ENCODE data around the gene FOXN3. TPM values are rescaled to one million over a fixed set of nuclear protein-coding genes. Genes with fewer than 3 reads are reported as not detected.
"Not testable (repeated sequence)": the region's sequence is repeated elsewhere in the genome, so short reads cannot be mapped to it uniquely, and the experiment has no call there.

The FOXN3 gene
- total RNA-seq, 1 donor from 2014 or later, result 122 TPM

DNA sequence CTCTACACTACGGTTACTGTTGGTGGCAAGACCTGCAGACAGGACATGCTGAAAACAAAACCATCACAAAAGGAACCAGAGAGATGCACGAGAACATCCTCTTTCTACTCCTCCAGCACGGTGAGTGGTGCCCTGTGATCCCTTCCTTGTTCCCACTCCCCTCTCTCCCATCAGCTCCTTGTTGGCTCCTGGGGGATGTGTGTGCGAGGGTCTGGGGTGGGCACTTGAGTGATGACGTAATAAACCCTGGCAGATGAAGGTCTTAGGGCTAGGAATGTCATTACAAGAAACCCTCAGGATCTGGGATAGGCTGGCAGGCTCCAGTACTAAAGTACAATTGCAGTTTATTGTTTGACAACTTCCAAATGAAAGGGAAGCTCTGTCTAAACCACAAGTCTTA, 261.5 kb downstream of the FOXN3 start:
- no peak overlapping the region for H3K27ac Mint-ChIP-seq (ENCODE audit: unreplicated experiment)
- no peak overlapping the region for H3K4me3 ChIP-seq (ENCODE audit: insufficient read depth, low read depth, low read length)
- peaks cover 13% of the 10 kb centered on the region for H3K36me3 Mint-ChIP-seq (ENCODE audit: low read depth, unreplicated experiment)
- peaks cover under 1% of the 10 kb centered on the region for H3K36me3 ChIP-seq (ENCODE audit: insufficient read depth, low read length)
- no peak overlapping the region for H3K9ac ChIP-seq (ENCODE audit: low read length)
- no peaks in the 10 kb centered on the region for H3K4me1 ChIP-seq (ENCODE audit: insufficient read depth, low read length)
- H4K20me1 ChIP-seq (ENCODE audit: insufficient read depth, low read length), result no peaks in the 10 kb centered on the region
- H3K27me3 Mint-ChIP-seq (ENCODE audit: low read depth, unreplicated experiment), result no peaks in the 10 kb centered on the region
- H2AFZ ChIP-seq (ENCODE audit: low read depth, low read length), result no peak overlapping the region
- H3K27me3 ChIP-seq (ENCODE audit: insufficient read depth, low read length), result no peaks in the 10 kb centered on the region
- FAIRE-seq (no peak), DNase-seq (ENCODE audit: low read depth) (no peak)
- H3K9me3 ChIP-seq (ENCODE audit: insufficient read depth, low read depth, low read length), result no peaks in the 10 kb centered on the region
- H3K4me2 ChIP-seq (ENCODE audit: low read length), result no peak overlapping the region
- TF ChIP-seq, protein P1, sequence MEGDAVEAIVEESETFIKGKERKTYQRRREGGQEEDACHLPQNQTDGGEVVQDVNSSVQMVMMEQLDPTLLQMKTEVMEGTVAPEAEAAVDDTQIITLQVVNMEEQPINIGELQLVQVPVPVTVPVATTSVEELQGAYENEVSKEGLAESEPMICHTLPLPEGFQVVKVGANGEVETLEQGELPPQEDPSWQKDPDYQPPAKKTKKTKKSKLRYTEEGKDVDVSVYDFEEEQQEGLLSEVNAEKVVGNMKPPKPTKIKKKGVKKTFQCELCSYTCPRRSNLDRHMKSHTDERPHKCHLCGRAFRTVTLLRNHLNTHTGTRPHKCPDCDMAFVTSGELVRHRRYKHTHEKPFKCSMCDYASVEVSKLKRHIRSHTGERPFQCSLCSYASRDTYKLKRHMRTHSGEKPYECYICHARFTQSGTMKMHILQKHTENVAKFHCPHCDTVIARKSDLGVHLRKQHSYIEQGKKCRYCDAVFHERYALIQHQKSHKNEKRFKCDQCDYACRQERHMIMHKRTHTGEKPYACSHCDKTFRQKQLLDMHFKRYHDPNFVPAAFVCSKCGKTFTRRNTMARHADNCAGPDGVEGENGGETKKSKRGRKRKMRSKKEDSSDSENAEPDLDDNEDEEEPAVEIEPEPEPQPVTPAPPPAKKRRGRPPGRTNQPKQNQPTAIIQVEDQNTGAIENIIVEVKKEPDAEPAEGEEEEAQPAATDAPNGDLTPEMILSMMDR (IDR thresholded peaks at IDR 0.05; ENCODE audit: insufficient read depth, low read depth, low read length), result no peak
- TF ChIP-seq EZH2 (IDR thresholded peaks at IDR 0.05; ENCODE audit: insufficient read depth, low read length), result no peak
- no peak overlapping the region for H3K4me3 Mint-ChIP-seq (ENCODE audit: unreplicated experiment)
- H3K27ac ChIP-seq (ENCODE audit: low read depth, low read length), result no peak overlapping the region
- no peaks in the 10 kb centered on the region for H3K79me2 ChIP-seq (ENCODE audit: insufficient read depth, low read length)
- H3K4me1 Mint-ChIP-seq (ENCODE audit: low read depth, unreplicated experiment), result no peaks in the 10 kb centered on the region
- peaks cover 1% of the 10 kb centered on the region for H3K9me3 Mint-ChIP-seq (ENCODE audit: unreplicated experiment)

DNA sequence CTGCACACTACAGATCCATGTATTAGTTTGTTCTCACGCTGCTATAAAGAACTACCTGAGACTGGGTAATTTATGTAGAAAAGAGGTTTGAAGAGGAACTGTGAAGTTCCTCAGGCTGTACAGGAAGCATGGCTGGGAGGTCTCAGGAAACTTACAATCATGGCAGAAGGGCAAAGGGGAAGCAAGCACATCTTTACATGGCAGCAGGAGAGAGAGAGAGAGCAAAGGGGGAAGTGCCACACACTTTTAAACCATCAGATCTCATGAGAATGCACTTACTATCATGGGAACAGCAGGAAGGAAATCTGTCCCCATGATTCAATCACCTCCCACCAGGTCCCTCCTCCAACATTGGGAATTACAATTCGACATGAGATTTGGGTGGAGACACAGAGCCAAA, 265.3 kb downstream of the FOXN3 start:
- not testable (repeated sequence) for H3K27ac Mint-ChIP-seq (ENCODE audit: unreplicated experiment); H3K9me3 Mint-ChIP-seq (ENCODE audit: unreplicated experiment); H3K79me2 ChIP-seq (ENCODE audit: insufficient read depth, low read length); H3K4me2 ChIP-seq (ENCODE audit: low read length); H3K27ac ChIP-seq (ENCODE audit: low read depth, low read length); H3K4me1 Mint-ChIP-seq (ENCODE audit: low read depth, unreplicated experiment); H3K4me3 ChIP-seq (ENCODE audit: insufficient read depth, low read depth, low read length); H4K20me1 ChIP-seq (ENCODE audit: insufficient read depth, low read length); FAIRE-seq; H2AFZ ChIP-seq (ENCODE audit: low read depth, low read length); H3K9ac ChIP-seq (ENCODE audit: low read length); DNase-seq (ENCODE audit: low read depth); H3K9me3 ChIP-seq (ENCODE audit: insufficient read depth, low read depth, low read length); H3K4me1 ChIP-seq (ENCODE audit: insufficient read depth, low read length); H3K27me3 ChIP-seq (ENCODE audit: insufficient read depth, low read length); H3K4me3 Mint-ChIP-seq (ENCODE audit: unreplicated experiment); H3K27me3 Mint-ChIP-seq (ENCODE audit: low read depth, unreplicated experiment); H3K36me3 ChIP-seq (ENCODE audit: insufficient read depth, low read length)
- H3K36me3 Mint-ChIP-seq (ENCODE audit: low read depth, unreplicated experiment), result peaks cover 18% of the 10 kb centered on the region

DNA sequence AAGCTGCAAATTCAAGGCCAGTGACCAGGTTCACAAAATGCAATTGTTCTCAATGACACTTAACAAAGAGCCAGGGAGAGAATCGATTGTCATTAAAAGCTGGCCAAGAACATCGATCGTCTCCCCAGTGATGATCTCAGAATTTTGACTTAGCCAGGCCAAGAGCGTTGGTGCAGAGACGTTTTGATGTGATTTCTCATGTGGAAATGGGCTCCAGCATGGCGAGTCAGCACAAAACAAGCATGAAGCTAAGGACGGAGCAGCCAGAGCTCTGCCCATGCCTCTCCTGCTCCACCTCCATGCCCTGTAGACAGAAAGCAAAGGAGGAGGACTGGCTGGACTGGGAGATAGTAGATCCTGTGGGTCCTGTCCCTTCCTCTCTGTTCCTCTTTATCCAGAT, 270.8 kb downstream of the FOXN3 start:
- Histone ChIP-seq H3K27me3 (ENCODE audit: insufficient read depth, low read length) (no peaks in the 10 kb centered on the region), H3K9ac (ENCODE audit: low read length) (no peak overlapping the region), H3K4me3 (ENCODE audit: insufficient read depth, low read depth, low read length) (no peak overlapping the region), H4K20me1 (ENCODE audit: insufficient read depth, low read length) (no peaks in the 10 kb centered on the region), H3K9me3 (ENCODE audit: insufficient read depth, low read depth, low read length) (no peaks in the 10 kb centered on the region), H3K4me1 (ENCODE audit: insufficient read depth, low read length) (no peaks in the 10 kb centered on the region), H3K4me2 (ENCODE audit: low read length) (no peak overlapping the region), H2AFZ (ENCODE audit: low read depth, low read length) (no peak overlapping the region), H3K27ac (ENCODE audit: low read depth, low read length) (no peak overlapping the region), H3K79me2 (ENCODE audit: insufficient read depth, low read length) (no peaks in the 10 kb centered on the region), H3K36me3 (ENCODE audit: insufficient read depth, low read length) (no peaks in the 10 kb centered on the region)
- TF ChIP-seq, protein P1 (IDR thresholded peaks at IDR 0.05; ENCODE audit: insufficient read depth, low read depth, low read length), result no peak
- TF ChIP-seq EZH2 (IDR thresholded peaks at IDR 0.05; ENCODE audit: insufficient read depth, low read length), result no peak
- H3K9me3 Mint-ChIP-seq (ENCODE audit: unreplicated experiment), result peaks cover 7% of the 10 kb centered on the region
- H3K4me1 Mint-ChIP-seq (ENCODE audit: low read depth, unreplicated experiment), result no peaks in the 10 kb centered on the region
- H3K36me3 Mint-ChIP-seq (ENCODE audit: low read depth, unreplicated experiment), result peaks cover 14% of the 10 kb centered on the region
- no peak overlapping the region for H3K27ac Mint-ChIP-seq (ENCODE audit: unreplicated experiment)
- DNase-seq (ENCODE audit: low read depth), result no peak
- peaks cover 8% of the 10 kb centered on the region for H3K27me3 Mint-ChIP-seq (ENCODE audit: low read depth, unreplicated experiment)
- H3K4me3 Mint-ChIP-seq (ENCODE audit: unreplicated experiment), result no peak overlapping the region
- FAIRE-seq, result no peak

Measured in astrocyte (in vitro differentiated cells and primary cell).